ENCODE results near the gene AP1S1. TPM values are rescaled to one million over a fixed set of nuclear protein-coding genes. Genes with fewer than 3 reads are reported as not detected.
A peak's percentile ranks its signal among the peaks of the same experiment; 100 is the strongest.

Gene AP1S1
- total and polyA plus RNA-seq, 2 of the 13 experiments (the other 11 are each of a cell fraction or from before 2014, with no cell fraction given): 57.5 to 68.1 TPM

- CTCF ChIA-PET (ENCODE audit: low intra/inter-chr PET ratio, low total read pairs): interaction anchor here (1.1 kb wide), 1 partner anchor 8 kb away, joined by 6 read pairs; no protein-coding TSS in a partner anchor
- intact Hi-C loops (cut with micrococcal nuclease; ENCODE audit: unreplicated experiment): loop anchor here (2.0 kb wide), 1 partner anchor 16 kb away; the partner anchor contains the start of gene PLOD3
- H3K4me1 ChIP-seq (ENCODE audit: insufficient read depth, low read length): peaks cover 53% of the 10 kb centered on the region
- H3K4me2 ChIP-seq (ENCODE audit: low read depth, low read length): peak overlapping the region; percentile 91
- no peaks in the 10 kb centered on the region for H3K9me3 ChIP-seq (ENCODE audit: low read length)
- ATAC-seq: peak; percentile 39
- no peak overlapping the region for H2AFZ ChIP-seq (ENCODE audit: low read length)
- H3K79me2 ChIP-seq (ENCODE audit: insufficient read depth, low read length): peaks cover 12% of the 10 kb centered on the region
- no peaks in the 10 kb centered on the region; a peak in 1 of 5 replicates for H3K27me3 ChIP-seq (ENCODE audit: control insufficient read depth in 1 of 2, insufficient read depth in 2 of 2, low read length in 2 of 2)
- WGBS (ENCODE audit: low lambda C conversion rate): 0% methylated on average over 2 of the region's 2 CpGs
- H3K9ac ChIP-seq (ENCODE audit: insufficient read depth, low read depth, low read length): peak overlapping the region; percentile 86
- H4K20me1 ChIP-seq (ENCODE audit: insufficient read depth, low read length): peaks cover 3% of the 10 kb centered on the region; the same call in 1 of the 2 replicates
- peak overlapping the region; percentile 99 for H3K27ac ChIP-seq (ENCODE audit: extremely low read length, insufficient read depth, low read length)
- TSS peak; percentile 79 for BruUV-seq (replicated peaks)
- peak; percentile 20 for DNase-seq (ENCODE audit: low spot score)
- H3K4me3 ChIP-seq (replicated peaks in 1 of 3; ENCODE audit: insufficient read depth in 1 of 3, low read depth in 2 of 3, low read length in 3 of 3): peak overlapping the region; percentile 74 to 87 (median 84)
- no peak for FAIRE-seq
- in situ Hi-C loops (cut with HindIII; ENCODE audit: extremely low pct_ligation_motif_present, low pct_unique_long_range_greater_than_20kb): no loop called here
- POLR2A ChIA-PET: interaction anchor here (0.6 to 11.6 kb wide), 16 partner anchors 8 to 325 kb away, joined by 3 to 202 read pairs (median 4); partner anchors contain the start of genes CLDN15, FIS1, PLOD3 and SERPINE1
- H3K36me3 ChIP-seq (replicated peaks in 1 of 2; ENCODE audit: control insufficient read depth in 1 of 2, insufficient read depth in 2 of 2, low read length in 2 of 2): peaks cover 4% of the 10 kb centered on the region in 2 experiments; a peak in 2 of 5 replicates
- 0 out of 2 replicates have a peak, but pooled peaks have one; percentile 1 for TF ChIP-seq ZNF121 (CRISPR knock-in tag; IDR thresholded peaks at IDR 0.05)
- peak; percentile 6; the same call in 1 of the 2 replicates for TF ChIP-seq NFE2L1 (CRISPR knock-in tag; IDR thresholded peaks at IDR 0.05; ENCODE audit: borderline replicate concordance)
- no peak for TF ChIP-seq PLRG1 (conservative IDR thresholded peaks at IDR 0.05)
- 0 out of 2 replicates have a peak, but pooled peaks have one; percentile 5 for TF ChIP-seq ETS1 (CRISPR knock-in tag; IDR thresholded peaks at IDR 0.05)
- 0 out of 2 replicates have a peak, but pooled peaks have one; percentile 11 for TF ChIP-seq ZNF737 (CRISPR knock-in tag; IDR thresholded peaks at IDR 0.05; ENCODE audit: borderline replicate concordance)
- TF ChIP-seq ZNF883 (CRISPR knock-in tag; IDR thresholded peaks at IDR 0.05; ENCODE audit: not compliant biosample characterization): peak; percentile 38
- no peak for TF ChIP-seq HCFC1 (IDR thresholded peaks at IDR 0.05; ENCODE audit: low read depth, low read length)
- peak; percentile 37; the same call in 1 of the 2 replicates for TF ChIP-seq ZFP91 (CRISPR knock-in tag; IDR thresholded peaks at IDR 0.05; ENCODE audit: borderline replicate concordance)
- no peak for TF ChIP-seq ZNF547 (CRISPR knock-in tag; IDR thresholded peaks at IDR 0.05)
- TF ChIP-seq MTERF4 (CRISPR knock-in tag; IDR thresholded peaks at IDR 0.05): 0 out of 2 replicates have a peak, but pooled peaks have one; percentile 78
- no peak for TF ChIP-seq JUNB (CRISPR knock-in tag; IDR thresholded peaks at IDR 0.05; ENCODE audit: borderline replicate concordance)
- no peak for TF ChIP-seq CREB3 (CRISPR knock-in tag; IDR thresholded peaks at IDR 0.05)
- 0 out of 2 replicates have a peak, but pooled peaks have one; percentile 12 for TF ChIP-seq SALL2 (CRISPR knock-in tag; IDR thresholded peaks at IDR 0.05)
- no peak for TF ChIP-seq RNF2 (conservative IDR thresholded peaks at IDR 0.05; ENCODE audit: low read depth)
- no peak for TF ChIP-seq CEBPG (CRISPR knock-in tag; IDR thresholded peaks at IDR 0.05)
Measured at GRCh38 chr7:101200504-101200861, 46.2 kb downstream of the AP1S1 start.

Data from HepG2 (cell line).